Cardiac fibroblast (primary cell): ENCODE data around the gene TRMT61A.
"Not testable (repeated sequence)": the region's sequence is repeated elsewhere in the genome, so short reads cannot be mapped to it uniquely, and the experiment has no call there.

Experiments used
- DNase-seq, 2 donors: peaks; one replicate each; pipeline versions ENCODE4 v3.0.0 to v3.0.0-alpha.2; 2010; ENCODE audit warnings: low read depth in 2 of 2
- H3K4me3 ChIP-seq, 2 donors: replicated peaks in 1 of 2; 1 replicate in 1 of 2; 2 replicates in 1 of 2; pipeline ENCODE4 v1.5.1; 2011; ENCODE audit warnings: low read depth in 2 of 2, low read length in 2 of 2, mild to moderate bottlenecking in 2 of 2, moderate library complexity in 1 of 2
- CTCF ChIP-seq: IDR thresholded peaks from one replicate; pipeline ENCODE4 v1.5.1; 2011; ENCODE audit warnings: low read depth, mild to moderate bottlenecking, low read length, inconsistent platforms

Gene TRMT61A

GRCh38 chr14:103507751-103508150 is 21.2 kb upstream of the TRMT61A start:
- no peak for DNase-seq
- no peak for TF ChIP-seq CTCF
- no peak overlapping the region for H3K4me3 ChIP-seq

- DNase-seq, result no peak
- TF ChIP-seq CTCF, result no peak
- no peak overlapping the region for H3K4me3 ChIP-seq
These were observed 20.3 kb upstream of the TRMT61A start for GRCh38 chr14:103508521-103509329.

GRCh38 chr14:103509864-103510723 is 18.9 kb upstream of the TRMT61A start:
- no peak for DNase-seq
- no peak for TF ChIP-seq CTCF
- no peak overlapping the region for H3K4me3 ChIP-seq

- H3K4me3 ChIP-seq, result no peak overlapping the region
- no peak for DNase-seq
- no peak for TF ChIP-seq CTCF
These were observed 18.0 kb upstream of the TRMT61A start for GRCh38 chr14:103510724-103511693.

- DNase-seq, H3K4me3 ChIP-seq: not testable (repeated sequence)
These were observed 16.8 kb upstream of the TRMT61A start for GRCh38 chr14:103512180-103512579.

- peak; percentile 41 to 64 for DNase-seq
- no peak overlapping the region for H3K4me3 ChIP-seq
These were observed 16.0 kb upstream of the TRMT61A start for GRCh38 chr14:103512701-103513611.

More at GRCh38 chr14:103512701-103513611, 16.0 kb upstream of the TRMT61A start:
- TF ChIP-seq CTCF, result no peak
